Stimulated activated CD8-positive, alpha-beta memory T cell treated with anti-CD3 and anti-CD28 coated beads, Interleukin-4, amount 100 ng/mL, for 24 hours (primary cell): ENCODE measurements around the gene NFKBIL1.
A peak's percentile ranks its signal among the peaks of the same experiment; 100 is the strongest.
"Not testable (repeated sequence)": the region's sequence is repeated elsewhere in the genome, so short reads cannot be mapped to it uniquely, and the experiment has no call there.

Experiments used
- DNase-seq: peaks from one replicate; pipeline ENCODE4 v3.0.0-alpha.2; 2020; ENCODE audit warnings: low read depth

NFKBIL1 gene

GRCh38 chr6:31580807-31581433 lies 33.5 kb downstream of the NFKBIL1 start:
- peak; percentile 83 for DNase-seq

- DNase-seq = no peak
These were observed 34.2 kb downstream of the NFKBIL1 start for GRCh38 chr6:31581434-31582229.

GRCh38 chr6:31582230-31582643 lies 34.8 kb downstream of the NFKBIL1 start, which contains the start of gene LTB:
TSS of gene LTB (minus strand) at chr6:31582424. CDS start at chr6:31582417, 7 bp downstream.
- no peak for DNase-seq

GRCh38 chr6:31585491-31585890 lies 38.1 kb downstream of the NFKBIL1 start:
- no peak for DNase-seq

- no peak for DNase-seq
These were observed 38.6 kb downstream of the NFKBIL1 start, which contains the start of gene LST1 for GRCh38 chr6:31586008-31586407. TSS of gene LST1 (plus strand) at chr6:31586277. CDS start at chr6:31587300, 1,023 bp downstream.

GRCh38 chr6:31586599-31587281 lies 39.3 kb downstream of the NFKBIL1 start:
- DNase-seq = no peak

- DNase-seq = no peak
These were observed 40.7 kb downstream of the NFKBIL1 start for GRCh38 chr6:31587791-31588777.

GRCh38 chr6:31588871-31589650 lies 41.7 kb downstream of the NFKBIL1 start:
- no peak for DNase-seq

- DNase-seq = not testable (repeated sequence)
These were observed 43.3 kb downstream of the NFKBIL1 start for GRCh38 chr6:31590691-31591090.

- no peak for DNase-seq
These were observed 45.0 kb downstream of the NFKBIL1 start for GRCh38 chr6:31592396-31592771.

GRCh38 chr6:31597006-31597405 lies 49.6 kb downstream of the NFKBIL1 start:
- no peak for DNase-seq

GRCh38 chr6:31607317-31607716 lies 59.9 kb downstream of the NFKBIL1 start:
- DNase-seq = no peak
